Cardiac fibroblast (primary cell): ENCODE measurements around the gene DCXR.
A peak's percentile ranks its signal among the peaks of the same experiment; 100 is the strongest.

Experiments used
- DNase-seq, 2 donors: peaks; one replicate each; pipeline versions ENCODE4 v3.0.0 to v3.0.0-alpha.2; 2010; ENCODE audit warnings: low read depth in 2 of 2
- H3K4me3 ChIP-seq, 2 donors: replicated peaks in 1 of 2; 1 replicate in 1 of 2; 2 replicates in 1 of 2; pipeline ENCODE4 v1.5.1; 2011; ENCODE audit warnings: low read depth in 2 of 2, low read length in 2 of 2, mild to moderate bottlenecking in 2 of 2, moderate library complexity in 1 of 2
- CTCF ChIP-seq: IDR thresholded peaks from one replicate; pipeline ENCODE4 v1.5.1; 2011; ENCODE audit warnings: low read depth, mild to moderate bottlenecking, low read length, inconsistent platforms

The DCXR gene

GRCh38 chr17:81991684-81992305, 45.7 kb downstream of the DCXR start:
- TF ChIP-seq CTCF: no peak
- H3K4me3 ChIP-seq: no peak overlapping the region
- peak; percentile 4 to 72 for DNase-seq

- TF ChIP-seq CTCF: no peak
- H3K4me3 ChIP-seq: no peak overlapping the region
- DNase-seq: no peak
Measured at GRCh38 chr17:81990836-81991683, 46.4 kb downstream of the DCXR start.

GRCh38 chr17:81987161-81987770, 50.2 kb downstream of the DCXR start:
- DNase-seq: no peak
- no peak for TF ChIP-seq CTCF
- H3K4me3 ChIP-seq: no peak overlapping the region

GRCh38 chr17:81986606-81987005, 50.9 kb downstream of the DCXR start:
- no peak for TF ChIP-seq CTCF
- no peak for DNase-seq
- no peak overlapping the region for H3K4me3 ChIP-seq
